ENCODE measurements around the gene SHOX.
"Not testable (repeated sequence)": the region's sequence is repeated elsewhere in the genome, so short reads cannot be mapped to it uniquely, and the experiment has no call there.

SHOX gene

DNA sequence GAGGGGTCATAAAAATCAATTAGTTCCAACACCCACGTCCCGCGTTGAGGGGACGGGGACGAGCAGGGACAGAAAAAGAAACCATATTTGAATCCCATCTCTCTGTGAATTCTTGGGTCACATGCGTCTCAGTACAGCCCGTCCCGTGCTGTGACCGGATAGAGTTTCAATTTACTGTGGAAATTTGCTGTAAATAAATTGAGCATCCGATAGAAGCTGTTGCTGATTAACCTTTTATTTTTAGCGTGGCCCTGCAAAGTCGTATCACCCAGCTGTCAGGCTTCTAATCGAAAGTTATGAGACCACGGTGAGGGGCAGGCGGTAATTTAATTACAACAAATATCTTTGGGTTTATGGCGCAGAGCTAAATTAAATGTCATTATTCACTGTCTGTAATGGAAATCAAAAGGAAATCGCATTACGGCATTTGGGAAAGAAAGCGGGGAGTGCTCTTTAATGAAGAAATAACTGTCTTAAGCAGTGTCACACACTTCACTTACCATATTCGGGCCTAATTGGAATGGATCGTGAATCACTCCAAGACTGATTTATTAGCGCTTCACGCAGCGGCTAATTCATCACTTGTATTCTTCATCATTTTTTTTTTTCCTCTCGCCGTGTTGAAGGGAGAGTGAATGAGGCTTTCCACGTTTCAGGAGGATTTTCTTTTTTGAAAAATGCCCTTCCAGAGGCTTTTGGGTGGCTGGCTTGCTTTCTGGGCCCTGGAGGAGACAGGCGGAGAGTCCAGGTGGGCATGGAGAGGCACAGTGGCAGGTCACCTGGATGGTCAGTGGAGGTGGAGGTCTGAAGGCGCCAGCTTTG is 7.3 kb downstream of the SHOX start:
- DNase-seq (ENCODE audit: low read depth, low spot score), result no peak

DNA sequence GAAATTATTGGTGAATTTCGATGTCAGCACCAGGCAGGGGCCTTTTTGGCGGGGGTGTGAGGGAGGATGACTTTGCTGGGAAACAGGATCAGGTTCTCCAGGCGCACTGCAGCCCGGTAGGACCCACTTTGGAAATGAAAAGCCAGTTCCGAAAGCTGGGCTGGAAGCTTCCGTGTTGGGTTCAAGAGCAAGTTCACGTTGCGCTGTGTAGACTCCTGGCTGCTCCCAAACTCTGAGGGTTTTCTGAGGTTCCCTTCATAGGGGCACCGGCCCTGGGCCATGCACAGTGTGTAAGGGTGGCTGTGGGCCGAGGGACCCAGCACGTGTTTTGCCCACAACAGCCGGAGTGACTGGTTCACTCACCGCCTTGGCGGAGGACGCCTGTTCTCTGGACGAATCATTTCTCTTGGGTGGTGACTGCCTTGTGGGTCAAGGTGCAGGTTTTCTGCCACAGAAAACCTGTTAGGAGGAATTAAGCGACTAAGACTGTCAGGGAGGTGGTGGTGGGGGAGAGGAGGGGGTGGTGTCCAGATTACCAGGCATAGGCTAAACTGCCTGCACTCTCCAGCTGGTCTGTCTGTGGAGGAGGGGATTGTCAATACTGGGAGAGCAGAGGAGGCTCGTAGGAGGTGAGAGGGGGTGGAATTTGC is 8.0 kb downstream of the SHOX start:
- DNase-seq (ENCODE audit: low read depth, low spot score), result no peak

DNA sequence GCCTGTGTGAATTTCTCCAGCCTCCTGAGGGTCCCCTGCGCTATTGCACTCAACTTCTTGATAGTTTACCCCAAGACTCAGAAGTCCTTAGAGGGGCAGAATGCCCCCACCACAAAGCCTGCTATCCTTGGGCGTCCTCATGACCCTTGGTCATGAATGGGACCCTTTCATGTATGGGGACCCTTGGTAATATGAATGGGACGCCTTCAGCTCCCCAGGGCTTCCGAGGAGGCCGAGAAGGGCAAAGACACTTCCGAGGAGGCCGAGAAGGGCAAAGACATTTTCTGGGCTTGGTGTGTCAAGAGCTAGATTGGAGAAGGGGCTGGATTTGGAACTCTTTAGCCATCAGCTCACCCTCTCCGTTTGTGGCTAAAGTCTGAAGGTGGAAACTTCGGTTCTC is 8.6 kb downstream of the SHOX start:
- DNase-seq (ENCODE audit: low read depth, low spot score), result no peak

DNA sequence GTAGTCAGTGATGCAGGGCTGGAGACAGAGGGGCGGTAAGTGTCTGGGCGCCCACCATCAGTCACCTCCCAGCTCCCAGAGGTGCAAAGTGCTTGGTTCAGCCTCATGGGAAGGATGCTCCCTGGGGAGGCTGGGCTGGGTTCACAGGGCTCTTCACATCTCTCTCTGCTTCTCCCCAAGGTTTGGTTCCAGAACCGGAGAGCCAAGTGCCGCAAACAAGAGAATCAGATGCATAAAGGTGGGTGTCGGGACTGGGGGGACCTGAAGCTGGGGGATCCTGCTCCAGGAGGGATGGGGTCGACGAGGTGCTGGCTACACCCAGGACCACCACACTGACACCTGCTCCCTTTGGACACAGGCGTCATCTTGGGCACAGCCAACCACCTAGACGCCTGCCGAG is 10.1 kb downstream of the SHOX start:
- no peak for DNase-seq (ENCODE audit: low read depth, low spot score)

DNA sequence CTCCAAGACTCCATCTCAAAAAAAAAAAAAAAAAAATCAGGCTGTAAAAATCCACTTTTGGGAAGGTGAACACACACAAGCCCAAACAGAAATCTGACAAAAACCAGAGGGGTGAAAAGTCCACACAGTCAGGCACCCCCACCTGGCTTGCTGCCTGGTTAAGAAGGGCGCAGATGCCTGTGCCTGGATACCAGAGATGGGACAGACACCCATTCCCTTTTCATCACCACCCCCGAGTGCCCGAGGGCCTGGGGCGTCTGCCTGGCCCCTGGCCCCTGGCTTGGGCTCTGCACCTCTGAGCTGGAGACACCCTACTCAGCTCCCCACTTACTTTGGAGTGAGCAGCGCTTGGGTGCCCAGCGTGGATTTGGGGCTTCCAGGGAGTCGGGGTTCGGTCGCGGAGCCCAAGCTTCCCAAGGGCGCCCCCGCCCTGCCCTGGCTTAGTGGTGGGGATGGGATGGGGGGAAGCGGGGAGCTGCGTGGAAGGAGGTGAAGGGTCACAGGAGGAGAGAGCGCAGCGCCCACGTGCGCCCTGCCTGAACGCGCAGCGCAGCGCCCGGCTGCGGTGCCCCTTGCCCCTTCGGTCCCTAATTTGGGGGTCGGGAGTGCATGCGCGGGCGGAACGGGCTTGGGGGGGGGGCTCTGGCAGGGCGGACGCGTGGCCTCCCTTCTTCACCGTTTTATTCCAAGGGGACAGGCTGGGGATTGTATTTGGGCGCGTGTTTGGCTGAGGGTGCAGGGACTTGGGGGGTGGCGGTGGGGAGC is 11.3 kb downstream of the SHOX start:
- no peak for DNase-seq (ENCODE audit: low read depth, low spot score)

DNA sequence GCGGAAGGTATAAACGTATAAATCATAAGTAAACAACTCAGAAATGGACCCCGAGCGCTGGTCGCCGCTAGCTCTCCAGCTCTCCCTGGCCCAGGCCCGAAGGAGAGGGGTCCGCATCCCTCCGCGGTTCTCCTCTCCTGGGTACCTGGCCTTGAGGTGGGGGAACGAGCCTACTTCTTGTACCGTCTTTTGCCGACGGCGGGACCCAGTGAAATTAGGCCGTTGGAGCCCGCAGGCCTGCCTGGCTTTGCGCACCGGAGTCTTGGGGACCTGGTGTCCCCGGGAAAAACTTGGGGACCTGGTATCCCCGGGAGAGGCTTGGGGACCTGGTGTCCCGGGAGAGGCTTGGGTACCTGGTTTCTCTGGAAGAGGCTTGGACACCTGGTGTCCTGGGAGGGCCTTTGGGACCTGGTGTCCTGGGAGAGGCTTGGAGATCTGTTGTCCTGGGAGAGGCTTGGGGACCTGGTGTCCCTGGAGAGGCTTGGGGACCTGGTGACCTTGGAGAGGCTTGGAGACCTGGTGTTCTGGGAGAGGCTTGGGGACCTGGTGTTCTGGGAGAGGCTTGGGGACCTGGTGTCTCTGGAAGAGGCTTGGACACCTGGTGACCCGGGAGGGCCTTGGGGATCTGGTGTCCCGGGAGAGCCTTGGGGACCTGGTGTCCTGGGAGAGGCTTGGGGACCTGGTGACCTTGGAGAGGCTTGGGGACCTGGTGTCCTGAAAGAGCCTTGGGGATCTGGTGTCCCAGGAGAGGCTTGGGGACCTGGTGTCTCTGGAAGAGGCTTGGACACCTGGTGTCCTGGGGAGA is 12.0 kb downstream of the SHOX start:
- no peak for DNase-seq (ENCODE audit: low read depth, low spot score)

DNA sequence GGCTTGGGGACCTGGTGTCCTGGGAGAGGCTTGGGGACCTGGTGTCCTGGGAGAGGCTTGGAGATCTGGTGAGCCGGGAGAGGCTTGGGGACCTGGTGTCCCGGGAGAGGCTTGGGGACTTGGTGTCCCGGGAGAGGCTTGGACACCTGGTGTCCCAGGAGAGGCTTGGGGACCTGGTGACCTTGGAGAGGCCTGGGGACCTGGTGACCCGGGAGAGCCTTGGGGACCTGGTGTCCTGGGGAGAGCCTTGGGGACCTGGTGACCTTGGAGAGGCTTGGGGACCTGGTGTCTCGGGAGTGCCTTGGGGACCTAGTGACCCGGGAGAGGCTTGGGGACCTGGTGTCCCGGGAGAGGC is 12.6 kb downstream of the SHOX start:
- DNase-seq (ENCODE audit: low read depth, low spot score), result no peak

DNA sequence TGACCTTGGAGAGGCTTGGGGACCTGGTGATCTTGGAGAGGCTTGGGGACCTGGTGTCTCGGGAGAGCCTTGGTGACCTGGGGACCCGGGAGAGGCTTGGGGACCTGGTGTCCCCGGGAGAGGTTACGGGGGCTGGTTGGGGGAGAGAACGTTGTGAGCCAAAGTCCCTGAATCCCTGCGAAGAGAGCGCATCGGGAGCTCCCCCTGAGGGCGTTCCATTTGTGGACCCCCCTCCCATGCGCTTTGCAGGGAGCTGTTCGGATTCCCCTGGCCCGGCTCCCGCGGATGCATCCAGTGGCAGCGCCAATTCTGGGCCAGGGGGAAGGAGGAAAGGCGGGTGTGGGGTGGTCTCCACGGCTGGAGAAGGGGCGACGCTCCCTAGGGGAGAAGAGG is 13.3 kb downstream of the SHOX start:
- no peak for DNase-seq (ENCODE audit: low read depth, low spot score)

DNA sequence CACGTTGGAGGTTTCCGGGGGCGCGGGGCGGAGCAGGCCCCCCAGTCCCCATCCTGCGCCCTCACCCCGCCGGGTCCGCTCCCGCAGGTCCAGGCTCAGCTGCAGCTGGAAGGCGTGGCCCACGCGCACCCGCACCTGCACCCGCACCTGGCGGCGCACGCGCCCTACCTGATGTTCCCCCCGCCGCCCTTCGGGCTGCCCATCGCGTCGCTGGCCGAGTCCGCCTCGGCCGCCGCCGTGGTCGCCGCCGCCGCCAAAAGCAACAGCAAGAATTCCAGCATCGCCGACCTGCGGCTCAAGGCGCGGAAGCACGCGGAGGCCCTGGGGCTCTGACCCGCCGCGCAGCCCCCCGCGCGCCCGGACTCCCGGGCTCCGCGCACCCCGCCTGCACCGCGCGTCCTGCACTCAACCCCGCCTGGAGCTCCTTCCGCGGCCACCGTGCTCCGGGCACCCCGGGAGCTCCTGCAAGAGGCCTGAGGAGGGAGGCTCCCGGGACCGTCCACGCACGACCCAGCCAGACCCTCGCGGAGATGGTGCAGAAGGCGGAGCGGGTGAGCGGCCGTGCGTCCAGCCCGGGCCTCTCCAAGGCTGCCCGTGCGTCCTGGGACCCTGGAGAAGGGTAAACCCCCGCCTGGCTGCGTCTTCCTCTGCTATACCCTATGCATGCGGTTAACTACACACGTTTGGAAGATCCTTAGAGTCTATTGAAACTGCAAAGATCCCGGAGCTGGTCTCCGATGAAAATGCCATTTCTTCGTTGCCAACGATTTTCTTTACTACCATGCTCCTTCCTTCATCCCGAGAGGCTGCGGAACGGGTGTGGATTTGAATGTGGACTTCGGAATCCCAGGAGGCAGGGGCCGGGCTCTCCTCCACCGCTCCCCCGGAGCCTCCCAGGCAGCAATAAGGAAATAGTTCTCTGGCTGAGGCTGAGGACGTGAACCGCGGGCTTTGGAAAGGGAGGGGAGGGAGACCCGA is 14.0 kb downstream of the SHOX start:
- no peak for DNase-seq (ENCODE audit: low read depth, low spot score)

DNA sequence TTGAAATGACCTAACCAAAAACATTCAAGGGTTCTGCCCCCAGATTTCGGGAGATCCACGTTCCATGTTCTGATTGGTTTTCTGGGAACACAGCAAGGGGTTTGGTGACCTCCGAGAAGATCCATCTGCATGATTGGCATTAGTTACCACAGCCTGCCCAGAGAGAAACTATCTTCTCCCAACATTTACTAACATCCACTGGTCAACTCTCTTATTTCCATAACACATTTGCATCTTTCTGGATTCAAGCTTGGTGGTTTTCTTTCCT is 15.6 kb downstream of the SHOX start:
- DNase-seq (ENCODE audit: low read depth, low spot score), result no peak

DNA sequence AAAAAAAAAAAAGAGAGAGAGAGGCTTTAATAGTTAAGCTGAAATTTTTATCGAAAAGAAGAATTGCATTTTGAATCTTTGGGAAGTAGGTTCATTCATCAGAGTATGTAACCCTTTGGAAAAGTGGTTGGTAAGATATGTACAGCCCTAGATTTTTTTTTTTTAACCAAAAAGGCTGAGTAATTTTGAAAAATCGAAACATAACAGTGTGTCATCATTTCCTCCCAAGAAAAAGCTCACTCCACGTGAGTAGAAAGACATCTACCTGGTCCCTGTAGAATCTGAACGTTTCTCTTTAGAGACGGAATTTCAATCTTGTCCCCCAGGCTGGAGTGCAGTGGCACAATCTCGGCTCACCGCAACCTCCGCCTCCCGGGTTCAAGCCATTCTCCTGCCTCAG is 16.2 kb downstream of the SHOX start:
- no peak for DNase-seq (ENCODE audit: low read depth, low spot score)

DNA sequence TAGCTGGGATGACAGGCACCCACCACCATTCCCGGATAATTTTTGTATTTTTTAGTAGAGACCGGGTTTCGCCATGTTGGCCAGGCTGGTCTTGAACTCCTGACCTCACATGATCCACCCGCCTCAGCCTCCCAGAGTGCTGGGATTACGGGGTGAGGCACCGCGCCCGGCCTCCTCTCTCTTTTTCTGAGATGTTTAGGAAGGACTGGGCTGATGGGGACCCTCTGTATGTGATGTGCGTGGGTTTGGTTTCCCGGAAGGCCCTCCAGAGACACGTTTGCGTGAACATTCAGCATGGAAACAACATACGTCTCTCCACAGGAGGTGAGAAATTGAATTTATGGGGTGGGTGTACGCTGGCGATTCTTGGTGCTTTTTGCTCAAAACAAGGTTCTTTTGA is 18.6 kb downstream of the SHOX start:
- no peak for DNase-seq (ENCODE audit: low read depth, low spot score)

DNA sequence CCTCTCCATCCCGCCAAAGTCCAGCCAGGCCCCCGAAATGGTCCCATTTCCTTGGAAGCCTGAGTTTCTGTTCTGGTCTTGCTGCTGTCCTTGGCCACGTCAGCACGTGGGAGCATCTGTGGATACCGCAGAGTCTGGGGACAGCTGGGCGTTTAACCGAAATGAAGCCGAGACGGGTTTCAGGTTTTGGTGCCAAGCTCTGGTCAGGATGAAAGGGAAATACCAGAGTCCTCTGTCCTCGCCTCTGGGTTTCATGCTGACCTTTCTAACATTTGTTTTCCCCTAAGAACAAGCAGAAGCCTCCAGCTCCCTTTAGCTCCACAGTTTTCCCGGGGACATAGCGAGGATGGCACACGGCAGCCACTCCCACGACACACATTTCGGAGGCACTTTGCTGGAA is 19.7 kb downstream of the SHOX start:
- no peak for DNase-seq (ENCODE audit: low read depth, low spot score)

DNA sequence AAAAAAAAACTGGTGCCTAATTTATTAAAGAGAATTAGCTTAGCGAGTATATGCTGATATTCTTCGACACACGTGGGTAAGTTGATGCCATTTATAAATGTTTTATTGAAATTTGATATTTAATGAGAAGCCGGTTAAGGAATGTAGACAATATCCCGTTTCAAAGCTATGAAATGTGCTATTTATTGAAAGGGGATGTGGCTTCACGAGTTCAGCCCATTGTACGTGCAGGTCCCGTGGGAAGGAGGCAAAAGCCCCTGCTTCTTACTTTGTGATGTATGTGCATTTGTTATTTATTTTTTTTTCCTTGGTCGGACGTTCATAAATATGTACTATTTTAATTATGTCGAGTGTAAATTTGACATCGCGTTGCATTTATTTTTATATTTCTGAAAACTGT is 20.2 kb downstream of the SHOX start:
- DNase-seq (ENCODE audit: low read depth, low spot score), result no peak

DNA sequence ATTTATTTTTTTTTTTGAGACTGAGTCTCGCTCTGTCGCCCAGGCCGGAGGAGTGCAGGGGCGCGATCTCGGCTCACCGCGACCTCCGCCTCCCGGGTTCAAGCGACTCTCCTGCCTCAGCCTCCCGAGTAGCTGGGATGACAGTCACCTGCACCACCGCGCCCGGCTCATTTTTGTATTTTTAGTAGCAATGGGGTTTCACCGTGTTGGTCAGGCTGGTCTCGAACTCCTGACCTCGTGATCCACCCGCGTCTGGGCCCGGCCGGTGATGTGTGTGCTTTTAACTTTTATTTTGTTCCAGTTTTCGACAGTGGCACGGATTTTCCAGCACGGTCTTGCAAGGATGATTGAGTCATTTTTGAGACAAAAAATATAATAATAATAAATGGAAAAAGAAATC is 21.3 kb downstream of the SHOX start:
- not testable (repeated sequence) for DNase-seq (ENCODE audit: low read depth, low spot score)

DNA sequence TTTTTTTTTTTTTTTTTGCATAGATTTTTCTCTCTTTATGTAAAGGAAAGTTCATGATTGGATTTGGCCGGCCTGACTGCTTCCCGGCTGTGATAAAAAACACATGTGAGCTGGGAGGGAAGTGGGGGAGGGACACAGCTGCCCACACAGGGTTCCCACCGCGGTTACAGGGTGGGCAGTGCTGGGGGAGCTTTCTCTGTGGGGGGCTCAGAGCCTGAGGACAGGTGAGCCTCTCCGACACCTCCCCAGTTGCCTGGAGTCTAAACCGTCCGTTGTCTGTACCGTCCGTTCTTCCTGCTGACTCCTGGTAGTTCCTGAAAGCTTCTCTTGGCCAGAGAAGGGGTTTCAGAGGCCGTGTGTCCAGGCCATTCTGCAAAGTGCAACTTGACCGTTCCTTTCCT is 21.8 kb downstream of the SHOX start:
- no peak for DNase-seq (ENCODE audit: low read depth, low spot score)

DNA sequence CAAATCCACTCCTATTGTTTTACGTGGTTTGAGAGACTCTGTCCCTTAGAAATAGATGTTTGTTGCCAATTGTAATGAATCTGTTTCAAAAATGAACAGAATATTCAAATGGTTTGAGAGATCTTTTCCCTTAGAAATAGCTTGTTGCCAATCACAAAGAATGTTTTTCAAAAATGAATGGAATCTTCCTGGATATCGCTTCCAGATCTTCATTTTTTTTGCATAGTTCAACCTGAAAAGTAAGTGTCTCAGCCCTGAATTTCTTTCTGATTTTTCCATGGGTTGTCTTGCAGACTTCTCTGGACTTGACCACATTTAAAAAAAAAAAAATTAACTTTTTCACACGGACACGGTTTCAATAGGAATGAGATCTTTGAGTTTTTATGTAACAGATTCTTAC is 22.7 kb downstream of the SHOX start:
- no peak for DNase-seq (ENCODE audit: low read depth, low spot score)

DNA sequence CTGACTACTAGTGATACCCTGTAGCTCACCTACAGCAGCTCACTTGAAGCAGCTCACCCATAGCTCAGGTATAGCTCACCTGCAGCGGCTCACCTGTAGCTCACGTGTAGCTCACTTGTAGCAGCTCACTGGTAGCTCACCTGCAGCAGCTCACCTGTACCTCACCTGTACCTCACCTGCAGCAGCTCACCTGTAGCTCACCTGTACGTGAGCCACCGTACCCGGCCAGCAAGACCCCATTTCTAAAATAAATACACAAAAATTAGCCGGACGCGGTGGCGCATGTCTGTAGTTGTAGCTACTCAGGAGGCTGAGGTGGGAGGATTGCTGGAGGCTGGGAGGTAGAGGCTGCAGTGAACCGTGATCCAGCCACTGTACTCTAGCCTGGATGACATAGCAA is 30.6 kb downstream of the SHOX start:
- DNase-seq (ENCODE audit: low read depth, low spot score), result no peak

DNA sequence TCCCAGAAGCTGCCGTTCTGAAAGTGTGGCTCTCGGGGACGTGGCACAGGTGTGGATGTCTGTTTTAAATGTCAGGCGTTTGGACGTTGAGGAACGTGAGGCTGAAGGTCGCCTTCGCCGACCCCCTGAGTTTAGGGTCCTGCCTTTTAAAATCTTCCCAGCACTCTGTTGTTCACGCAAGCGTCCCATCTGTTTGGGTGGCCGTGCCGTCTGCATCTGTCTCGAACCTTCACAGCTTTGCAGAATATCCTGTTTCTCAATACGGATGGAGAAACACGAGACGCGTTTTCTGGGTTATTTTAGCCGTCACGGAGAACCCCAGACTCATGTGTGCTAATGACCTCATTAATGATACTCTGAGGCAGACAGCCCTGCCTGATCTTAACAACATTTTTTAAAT is 31.5 kb downstream of the SHOX start:
- no peak for DNase-seq (ENCODE audit: low read depth, low spot score)

DNA sequence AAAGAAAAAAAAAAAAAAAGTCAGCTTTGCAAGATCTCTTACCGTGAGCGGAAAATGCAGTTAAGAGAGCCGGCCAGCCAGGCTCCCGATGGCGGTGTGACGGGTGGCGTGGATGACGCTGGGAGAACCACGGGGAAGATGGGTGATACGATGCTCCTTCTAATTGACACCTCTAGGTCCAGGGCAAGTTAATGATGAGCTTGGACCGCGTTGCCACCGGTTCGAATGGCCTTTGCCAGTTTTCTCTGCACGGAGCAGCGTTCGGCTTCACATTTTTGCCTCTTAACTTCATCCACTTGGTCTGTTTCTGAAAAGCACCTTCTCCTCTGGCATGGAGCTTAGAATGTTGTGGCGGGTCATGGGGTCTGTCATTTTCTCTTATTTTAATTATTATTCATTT is 33.2 kb downstream of the SHOX start:
- DNase-seq (ENCODE audit: low read depth, low spot score), result no peak
